ENCODE results near the gene LIG3.

DNA sequence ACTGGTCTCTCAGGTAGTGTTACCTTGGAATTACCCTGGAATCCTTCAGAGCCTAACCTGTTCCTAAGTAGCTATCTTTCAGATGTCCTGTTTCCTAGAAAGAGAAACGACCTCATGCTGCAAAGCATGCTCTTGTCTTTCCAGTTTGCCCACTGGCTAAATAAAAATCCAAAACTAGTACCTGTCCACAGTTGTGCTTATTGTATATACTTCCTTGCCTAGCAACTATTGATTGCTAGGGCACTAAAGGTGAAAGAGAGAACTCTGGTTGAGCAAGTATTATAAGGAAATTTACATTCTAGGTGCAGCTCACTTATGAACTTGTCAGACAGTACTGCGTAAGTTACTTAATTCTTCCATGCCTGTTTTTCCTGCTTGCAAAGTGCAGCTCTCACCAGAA lies 38.5 kb downstream of the LIG3 start:
- TF ChIP-seq POLR2A (IDR thresholded peaks at IDR 0.05): no peak
- no peak for TF ChIP-seq CTCF (IDR thresholded peaks at IDR 0.05)

Data from gastroesophageal sphincter (tissue), 3 donors.